KMS-11 (cell line): ENCODE measurements around the gene TRIM8.
"Not testable (repeated sequence)": the region's sequence is repeated elsewhere in the genome, so short reads cannot be mapped to it uniquely, and the experiment has no call there.

Experiments
- H2AFZ ChIP-seq: fragments of 200-600 bp; sonication (generic); 2 replicates; pipeline ENCODE4 v1.6.1; 2016; ENCODE audit warnings: antibody characterized with exemption, mixed run types, low read depth
- H3K27ac ChIP-seq: fragments of 200-600 bp; sonication (generic); 2 replicates; pipeline ENCODE4 v1.6.1; 2016; ENCODE audit warnings: mild to moderate bottlenecking, mixed run types
- H3K27me3 ChIP-seq: fragments of 200-600 bp; sonication (generic); 2 replicates; pipeline ENCODE4 v1.6.1; 2017; ENCODE audit warnings: mild to moderate bottlenecking, low read depth, mixed run types, moderate library complexity; ENCODE audit not compliant: insufficient read depth
- H3K36me3 ChIP-seq: fragments of 200-600 bp; sonication (generic); 2 replicates; pipeline ENCODE4 v1.6.1; 2017; ENCODE audit warnings: mild to moderate bottlenecking, mixed run types; ENCODE audit not compliant: insufficient read depth
- H3K4me1 ChIP-seq: fragments of 200-600 bp; sonication (generic); 2 replicates; pipeline ENCODE4 v1.6.1; 2016; ENCODE audit warnings: mild to moderate bottlenecking, low read depth, mixed run types; ENCODE audit not compliant: poor library complexity, severe bottlenecking
- H3K4me2 ChIP-seq: fragments of 200-600 bp; sonication (generic); 2 replicates; pipeline ENCODE4 v1.7.0; 2016; ENCODE audit warnings: mild to moderate bottlenecking, mixed run types
- H3K4me3 ChIP-seq: fragments of 200-600 bp; sonication (generic); IDR thresholded peaks from 2 replicates; pipeline ENCODE4 v1.6.1; 2017; ENCODE audit warnings: low read depth, low read length, mixed read lengths; ENCODE audit not compliant: insufficient read depth
- H3K79me2 ChIP-seq: fragments of 200-600 bp; sonication (generic); 2 replicates; pipeline ENCODE4 v1.6.1; 2016; ENCODE audit warnings: low read depth, mixed run types; ENCODE audit not compliant: insufficient read depth
- H3K9ac ChIP-seq: fragments of 200-600 bp; sonication (generic); 2 replicates; pipeline ENCODE4 v1.6.1; 2016; ENCODE audit warnings: mild to moderate bottlenecking, mixed run types
- H4K20me1 ChIP-seq: fragments of 200-600 bp; sonication (generic); 2 replicates; pipeline ENCODE4 v1.6.1; 2016; ENCODE audit warnings: mild to moderate bottlenecking, mixed run types; ENCODE audit not compliant: insufficient read depth
- CTCF ChIP-seq: fragments of 200-600 bp; sonication (generic); conservative IDR thresholded peaks from 2 replicates; pipeline ENCODE4 v1.6.1; 2017; ENCODE audit warnings: low read depth, mild to moderate bottlenecking, antibody characterized with exemption, low read length, moderate library complexity, mixed read lengths

The TRIM8 gene

GRCh38 chr10:102665904-102666509 is 21.7 kb downstream of the TRIM8 start:
- Histone ChIP-seq H3K9ac (no peak overlapping the region), H3K4me1 (peaks cover 26% of the 10 kb centered on the region), H3K4me3 (no peak overlapping the region), H3K27me3 (no peaks in the 10 kb centered on the region), H4K20me1 (no peaks in the 10 kb centered on the region), H3K4me2 (no peak overlapping the region), H3K79me2 (no peaks in the 10 kb centered on the region), H3K36me3 (no peaks in the 10 kb centered on the region), H2AFZ (no peak overlapping the region), H3K27ac (no peak overlapping the region)
- TF ChIP-seq CTCF: no peak

- H3K4me1 ChIP-seq: peaks cover 15% of the 10 kb centered on the region
- H2AFZ ChIP-seq, H3K4me2 ChIP-seq, H3K4me3 ChIP-seq, H3K36me3 ChIP-seq, H3K79me2 ChIP-seq, H3K27ac ChIP-seq, H4K20me1 ChIP-seq, H3K27me3 ChIP-seq, H3K9ac ChIP-seq: not testable (repeated sequence)
Measured at GRCh38 chr10:102667411-102667810, 23.1 kb downstream of the TRIM8 start.

- Histone ChIP-seq H3K4me3 (no peak overlapping the region), H3K9ac (no peak overlapping the region), H3K36me3 (no peaks in the 10 kb centered on the region), H2AFZ (no peak overlapping the region), H3K4me2 (no peak overlapping the region), H3K4me1 (peaks cover 16% of the 10 kb centered on the region), H4K20me1 (no peaks in the 10 kb centered on the region), H3K79me2 (no peaks in the 10 kb centered on the region), H3K27me3 (no peaks in the 10 kb centered on the region), H3K27ac (no peak overlapping the region)
- no peak for TF ChIP-seq CTCF
Measured at GRCh38 chr10:102668326-102669107, 24.2 kb downstream of the TRIM8 start.

GRCh38 chr10:102669206-102670064 is 25.2 kb downstream of the TRIM8 start:
- peak; percentile 86 for TF ChIP-seq CTCF
- no peak overlapping the region for H2AFZ ChIP-seq
- H3K79me2 ChIP-seq: no peaks in the 10 kb centered on the region
- no peaks in the 10 kb centered on the region for H4K20me1 ChIP-seq
- H3K27me3 ChIP-seq: no peaks in the 10 kb centered on the region
- peaks cover 26% of the 10 kb centered on the region for H3K4me1 ChIP-seq
- no peak overlapping the region for H3K4me2 ChIP-seq
- no peak overlapping the region for H3K9ac ChIP-seq
- no peak overlapping the region for H3K27ac ChIP-seq
- H3K36me3 ChIP-seq: no peaks in the 10 kb centered on the region
- no peak overlapping the region for H3K4me3 ChIP-seq
